ENCODE results near the gene CYTH4. TPM values are rescaled to one million over a fixed set of nuclear protein-coding genes. Genes with fewer than 3 reads are reported as not detected.

The CYTH4 gene
- total RNA-seq, 4 donors from 2014 or later, result 4.2 to 21.3 (median 9.3) TPM

DNA sequence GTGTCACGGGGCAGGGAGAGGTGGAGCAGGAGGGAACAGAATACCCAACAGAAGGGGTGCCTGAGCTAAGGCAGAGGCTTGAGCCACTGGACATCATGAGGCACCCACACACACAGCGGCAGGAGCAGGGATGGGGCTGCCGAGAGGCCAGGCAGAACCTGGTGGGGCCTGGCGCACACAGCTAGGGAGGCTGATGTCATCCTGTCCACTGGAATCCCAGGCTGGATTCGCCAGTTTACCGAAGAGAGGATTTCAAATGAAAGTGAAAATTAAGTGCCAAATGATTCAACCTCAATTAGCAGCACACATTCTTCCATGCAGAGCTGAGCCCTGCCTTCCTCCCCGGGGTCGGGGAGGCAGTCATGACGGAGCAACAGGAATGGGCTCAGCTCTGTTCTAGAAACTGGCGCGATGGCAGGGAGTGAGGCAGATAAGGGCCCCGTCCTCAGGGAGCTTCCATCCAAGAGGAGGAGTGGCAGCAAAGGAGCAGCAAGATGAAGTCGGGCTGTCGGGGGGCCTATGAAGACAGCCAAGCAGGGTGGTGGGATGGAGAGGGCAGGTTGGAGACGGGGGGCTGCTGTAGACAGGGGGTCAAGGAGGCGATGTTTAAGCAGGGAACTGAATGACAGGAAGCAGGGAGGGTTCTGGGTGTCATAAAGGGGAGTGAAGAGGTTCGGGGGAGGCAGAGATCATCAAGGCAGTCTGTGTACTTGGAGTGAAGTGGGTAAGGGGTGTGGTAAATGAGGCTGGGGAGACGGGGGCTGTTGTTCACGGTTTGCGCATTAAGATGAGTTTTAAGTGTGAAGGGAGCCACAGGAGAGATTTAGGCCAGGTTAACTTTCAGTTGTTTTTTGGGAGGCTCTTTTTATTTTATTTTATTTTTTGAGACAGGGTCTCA, 44.7 kb upstream of the CYTH4 start:
- 60 to 88% methylated on average over 6 to 14 of the region's 20 CpGs for WGBS, 2 donors (ENCODE audit: low coverage in 1 of 2)
- Histone ChIP-seq H3K4me3 (no peak overlapping the region), H3K9me3 (no peaks in the 10 kb centered on the region), H3K4me1 (no peaks in the 10 kb centered on the region), H3K36me3 (no peaks in the 10 kb centered on the region), H3K27me3 (peaks cover 98% of the 10 kb centered on the region), H3K27ac (no peak overlapping the region)
- no peak for ATAC-seq
- no peak for TF ChIP-seq EP300 (IDR thresholded peaks at IDR 0.05)
- TF ChIP-seq, protein P1, sequence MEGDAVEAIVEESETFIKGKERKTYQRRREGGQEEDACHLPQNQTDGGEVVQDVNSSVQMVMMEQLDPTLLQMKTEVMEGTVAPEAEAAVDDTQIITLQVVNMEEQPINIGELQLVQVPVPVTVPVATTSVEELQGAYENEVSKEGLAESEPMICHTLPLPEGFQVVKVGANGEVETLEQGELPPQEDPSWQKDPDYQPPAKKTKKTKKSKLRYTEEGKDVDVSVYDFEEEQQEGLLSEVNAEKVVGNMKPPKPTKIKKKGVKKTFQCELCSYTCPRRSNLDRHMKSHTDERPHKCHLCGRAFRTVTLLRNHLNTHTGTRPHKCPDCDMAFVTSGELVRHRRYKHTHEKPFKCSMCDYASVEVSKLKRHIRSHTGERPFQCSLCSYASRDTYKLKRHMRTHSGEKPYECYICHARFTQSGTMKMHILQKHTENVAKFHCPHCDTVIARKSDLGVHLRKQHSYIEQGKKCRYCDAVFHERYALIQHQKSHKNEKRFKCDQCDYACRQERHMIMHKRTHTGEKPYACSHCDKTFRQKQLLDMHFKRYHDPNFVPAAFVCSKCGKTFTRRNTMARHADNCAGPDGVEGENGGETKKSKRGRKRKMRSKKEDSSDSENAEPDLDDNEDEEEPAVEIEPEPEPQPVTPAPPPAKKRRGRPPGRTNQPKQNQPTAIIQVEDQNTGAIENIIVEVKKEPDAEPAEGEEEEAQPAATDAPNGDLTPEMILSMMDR (IDR thresholded peaks at IDR 0.05), result no peak
- TF ChIP-seq POLR2A (IDR thresholded peaks at IDR 0.05), result no peak
- no peak for TF ChIP-seq POLR2AphosphoS5 (IDR thresholded peaks at IDR 0.05)

DNA sequence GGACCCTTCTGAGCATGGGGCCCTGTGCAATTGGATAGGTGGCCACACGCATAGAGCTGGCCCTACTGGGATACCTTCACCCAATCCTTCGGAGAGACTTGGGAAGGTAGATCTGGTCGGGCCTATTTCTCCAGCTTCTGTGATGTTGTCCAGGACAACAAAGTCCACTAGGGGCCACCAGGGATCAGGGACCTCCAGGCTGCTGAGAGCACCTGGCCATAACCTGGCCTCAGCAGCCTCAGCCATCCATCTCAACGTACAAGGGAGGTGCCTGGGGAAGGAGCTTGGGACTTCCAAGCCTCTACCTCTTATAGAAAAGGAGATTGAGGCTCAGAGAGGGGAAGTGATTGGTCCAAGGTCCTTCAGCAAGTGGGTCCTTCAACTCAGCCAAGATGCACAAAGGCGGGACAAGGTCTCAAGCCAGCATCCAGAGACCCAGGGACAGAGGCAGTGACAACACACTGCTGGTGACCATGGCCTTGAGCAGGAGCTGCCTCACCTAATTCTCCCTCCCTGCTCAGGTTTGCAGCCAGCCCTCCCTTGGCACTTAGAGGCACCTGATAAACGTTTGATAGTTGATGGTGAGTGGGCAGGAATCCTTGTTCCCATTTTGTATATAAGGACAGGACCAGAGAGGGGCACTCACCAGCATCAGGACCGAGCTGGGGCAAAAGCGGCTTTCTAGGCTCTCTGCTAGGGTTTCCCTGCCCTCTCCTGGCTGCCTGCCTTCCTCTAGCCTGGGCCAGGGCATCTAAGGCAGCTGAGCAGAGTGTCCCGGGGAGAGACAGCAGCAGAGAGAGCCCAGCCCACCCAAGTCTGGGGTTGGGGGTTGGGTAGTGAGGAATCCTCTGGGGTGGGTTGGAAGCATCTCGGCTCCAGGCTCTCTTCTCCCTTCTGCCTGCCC, 42.7 kb upstream of the CYTH4 start:
- TF ChIP-seq, protein P1 (IDR thresholded peaks at IDR 0.05), result no peak
- TF ChIP-seq POLR2AphosphoS5 (IDR thresholded peaks at IDR 0.05) (no peak), POLR2A (IDR thresholded peaks at IDR 0.05) (no peak), EP300 (IDR thresholded peaks at IDR 0.05) (no peak)
- no peaks in the 10 kb centered on the region for H3K9me3 ChIP-seq
- H3K27me3 ChIP-seq, result peaks cover 100% of the 10 kb centered on the region
- H3K36me3 ChIP-seq, result no peaks in the 10 kb centered on the region
- ATAC-seq, result no peak
- 71 to 100% methylated on average over 1 to 4 of the region's 10 CpGs for WGBS, 2 donors (ENCODE audit: low coverage in 1 of 2)
- no peak overlapping the region for H3K27ac ChIP-seq
- no peaks in the 10 kb centered on the region for H3K4me1 ChIP-seq
- H3K4me3 ChIP-seq, result no peak overlapping the region

DNA sequence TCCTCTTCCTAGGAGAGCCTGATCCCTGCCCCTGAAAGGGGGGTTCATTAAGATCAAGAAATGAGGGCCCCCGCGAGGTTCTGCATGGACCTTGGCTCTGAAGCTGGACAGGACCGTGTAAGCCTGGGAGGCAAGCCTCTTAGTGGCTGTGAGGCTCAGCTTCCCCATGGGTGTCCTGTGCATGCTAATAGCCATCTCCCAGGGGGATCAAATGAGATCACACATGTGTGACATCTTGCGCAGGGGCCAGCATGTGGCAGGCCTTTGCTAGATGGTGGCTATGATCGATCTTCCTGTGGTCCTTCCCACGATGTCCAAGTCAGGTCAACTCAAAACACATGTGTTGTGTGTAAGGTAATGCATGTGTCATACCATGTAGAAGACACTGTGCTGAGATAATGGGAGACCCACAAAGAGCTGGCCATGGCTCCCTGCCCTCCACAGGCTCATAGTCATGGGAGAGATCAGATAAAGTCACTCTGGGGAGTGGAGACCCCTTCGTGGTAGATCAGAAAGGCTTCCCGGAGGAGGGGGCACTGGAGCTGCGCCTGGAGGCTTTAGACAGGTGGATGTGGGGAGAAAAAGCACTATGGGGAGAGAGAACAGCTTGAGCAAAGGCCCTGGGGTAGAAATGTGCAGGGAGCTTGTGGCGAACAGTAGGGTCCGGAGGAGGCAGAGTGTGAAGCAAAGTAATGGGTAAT, 41.9 kb upstream of the CYTH4 start:
- WGBS, 2 donors (ENCODE audit: low coverage in 1 of 2), result 90 to 94% methylated on average over 2 to 5 of the region's 11 CpGs
- ATAC-seq, result no peak
- no peak overlapping the region for H3K4me3 ChIP-seq
- H3K9me3 ChIP-seq, result no peaks in the 10 kb centered on the region
- H3K27me3 ChIP-seq, result peaks cover 99% of the 10 kb centered on the region
- H3K27ac ChIP-seq, result no peak overlapping the region
- H3K4me1 ChIP-seq, result no peaks in the 10 kb centered on the region
- TF ChIP-seq POLR2A (IDR thresholded peaks at IDR 0.05) (no peak), POLR2AphosphoS5 (IDR thresholded peaks at IDR 0.05) (no peak), EP300 (IDR thresholded peaks at IDR 0.05) (no peak)
- TF ChIP-seq, protein P1 (IDR thresholded peaks at IDR 0.05), result no peak
- H3K36me3 ChIP-seq, result no peaks in the 10 kb centered on the region

DNA sequence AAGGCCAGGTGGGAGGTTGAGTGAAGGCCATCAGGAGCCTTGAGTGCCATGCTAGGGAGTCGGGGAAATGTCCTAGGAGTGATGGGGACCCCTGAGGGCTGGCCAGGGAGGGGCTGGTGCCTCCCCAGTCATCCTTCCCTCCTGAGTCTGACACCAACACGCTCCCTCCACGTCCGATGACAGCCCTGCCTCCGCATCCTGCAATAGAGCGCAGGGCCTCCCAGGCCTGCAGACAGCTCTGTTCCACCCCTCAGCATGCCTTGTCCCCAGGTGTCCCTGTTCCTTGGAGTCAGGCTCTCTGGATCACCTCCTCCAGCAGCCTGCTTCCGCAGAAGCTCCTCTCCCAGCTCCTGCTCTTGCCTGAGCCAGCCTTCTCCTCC, 41.4 kb upstream of the CYTH4 start:
- no peak overlapping the region for H3K4me3 ChIP-seq
- no peak overlapping the region for H3K27ac ChIP-seq
- H3K27me3 ChIP-seq, result peaks cover 94% of the 10 kb centered on the region
- TF ChIP-seq POLR2AphosphoS5 (IDR thresholded peaks at IDR 0.05), result no peak
- no peak for TF ChIP-seq POLR2A (IDR thresholded peaks at IDR 0.05)
- no peak for TF ChIP-seq EP300 (IDR thresholded peaks at IDR 0.05)
- TF ChIP-seq, protein P1 (IDR thresholded peaks at IDR 0.05), result no peak
- ATAC-seq, result no peak
- WGBS, 2 donors (ENCODE audit: low coverage in 1 of 2), result 67 to 84% methylated on average over 3 to 7 of the region's 7 CpGs
- no peaks in the 10 kb centered on the region for H3K36me3 ChIP-seq
- H3K4me1 ChIP-seq, result no peaks in the 10 kb centered on the region
- H3K9me3 ChIP-seq, result no peaks in the 10 kb centered on the region

Data from gastroesophageal sphincter (tissue), 4 donors.